GM04504 (cell line): ENCODE measurements around the gene SKAP2.

Experiments
- DNase-seq: peaks from one replicate; pipeline ENCODE4 v3.0.0-alpha.2; 2012; ENCODE audit warnings: low read depth

The SKAP2 gene

GRCh38 chr7:26633557-26633956 is 230.8 kb downstream of the SKAP2 start:
- DNase-seq = no peak

GRCh38 chr7:26631601-26632000 is 232.8 kb downstream of the SKAP2 start:
- no peak for DNase-seq

GRCh38 chr7:26630941-26631580 is 233.3 kb downstream of the SKAP2 start:
- no peak for DNase-seq

GRCh38 chr7:26630361-26630760 is 234.0 kb downstream of the SKAP2 start:
- DNase-seq = no peak

GRCh38 chr7:26629696-26630095 is 234.7 kb downstream of the SKAP2 start:
- DNase-seq = no peak

- no peak for DNase-seq
These were observed 236.5 kb downstream of the SKAP2 start for GRCh38 chr7:26627891-26628341.

- no peak for DNase-seq
These were observed 237.2 kb downstream of the SKAP2 start for GRCh38 chr7:26627221-26627620.

GRCh38 chr7:26626687-26627086 is 237.7 kb downstream of the SKAP2 start:
- DNase-seq = no peak

GRCh38 chr7:26626156-26626555 is 238.2 kb downstream of the SKAP2 start:
- no peak for DNase-seq

- DNase-seq = no peak
These were observed 239.1 kb downstream of the SKAP2 start for GRCh38 chr7:26625286-26625685.

- DNase-seq = no peak
These were observed 239.6 kb downstream of the SKAP2 start for GRCh38 chr7:26624839-26625238.

GRCh38 chr7:26624431-26624830 is 240.0 kb downstream of the SKAP2 start:
- DNase-seq = no peak

- no peak for DNase-seq
These were observed 244.0 kb downstream of the SKAP2 start for GRCh38 chr7:26620352-26620751.

GRCh38 chr7:26619348-26619984 is 244.9 kb downstream of the SKAP2 start:
- no peak for DNase-seq

- DNase-seq = no peak
These were observed 245.5 kb downstream of the SKAP2 start for GRCh38 chr7:26618898-26619297.

- no peak for DNase-seq
These were observed 245.9 kb downstream of the SKAP2 start for GRCh38 chr7:26618449-26618848.
